ENCODE data around the gene PDK1. TPM values are rescaled to one million over a fixed set of nuclear protein-coding genes. Genes with fewer than 3 reads are reported as not detected.

The PDK1 gene
- total and polyA plus RNA-seq, 2 experiments from 2014 or later = 25.6 to 42.0 TPM

GRCh38 chr2:172510088-172510487 lies 45.8 kb upstream of the PDK1 start:
- no peaks in the 10 kb centered on the region for H3K4me1 ChIP-seq (ENCODE audit: insufficient read depth)
- no peak overlapping the region for H3K4me3 ChIP-seq
- H3K4me3 Mint-ChIP-seq = no peak overlapping the region
- H3K36me3 ChIP-seq (ENCODE audit: insufficient read depth) = peaks cover 12% of the 10 kb centered on the region
- no peaks in the 10 kb centered on the region for H4K20me1 ChIP-seq (replicated peaks; ENCODE audit: insufficient read depth)
- H3F3A ChIP-seq (replicated peaks; ENCODE audit: low read depth) = no peaks in the 10 kb centered on the region
- DNase-seq (ENCODE audit: low spot score) (no peak), ATAC-seq (no peak)
- no peak overlapping the region for H3K27ac Mint-ChIP-seq
- no peak overlapping the region for H2AFZ ChIP-seq
- no peaks in the 10 kb centered on the region for H3K27me3 ChIP-seq (ENCODE audit: insufficient read depth)
- peaks cover 42% of the 10 kb centered on the region for H3K9me3 Mint-ChIP-seq
- H3K36me3 Mint-ChIP-seq (ENCODE audit: low read depth) = peaks cover 63% of the 10 kb centered on the region
- H3K9me2 ChIP-seq (ENCODE audit: insufficient read depth) = no peaks in the 10 kb centered on the region
- peaks cover 10% of the 10 kb centered on the region for H3K27me3 Mint-ChIP-seq (ENCODE audit: insufficient read depth, low read depth, poor library complexity)
- no peak overlapping the region for H3K4me2 ChIP-seq
- no peaks in the 10 kb centered on the region for H3K79me2 ChIP-seq (replicated peaks; ENCODE audit: insufficient read depth)
- no peaks in the 10 kb centered on the region for H3K4me1 Mint-ChIP-seq
- H3K27ac ChIP-seq (ENCODE audit: low read depth) = no peak overlapping the region
- TF ChIP-seq ZNF114 (CRISPR knock-in tag; IDR thresholded peaks at IDR 0.05) = no peak
- no peak for TF ChIP-seq EZH2 (IDR thresholded peaks at IDR 0.05; ENCODE audit: low read depth, unreplicated experiment)
- no peak for TF ChIP-seq NANOG (IDR thresholded peaks at IDR 0.05; ENCODE audit: borderline replicate concordance)
- TF ChIP-seq, protein P1, sequence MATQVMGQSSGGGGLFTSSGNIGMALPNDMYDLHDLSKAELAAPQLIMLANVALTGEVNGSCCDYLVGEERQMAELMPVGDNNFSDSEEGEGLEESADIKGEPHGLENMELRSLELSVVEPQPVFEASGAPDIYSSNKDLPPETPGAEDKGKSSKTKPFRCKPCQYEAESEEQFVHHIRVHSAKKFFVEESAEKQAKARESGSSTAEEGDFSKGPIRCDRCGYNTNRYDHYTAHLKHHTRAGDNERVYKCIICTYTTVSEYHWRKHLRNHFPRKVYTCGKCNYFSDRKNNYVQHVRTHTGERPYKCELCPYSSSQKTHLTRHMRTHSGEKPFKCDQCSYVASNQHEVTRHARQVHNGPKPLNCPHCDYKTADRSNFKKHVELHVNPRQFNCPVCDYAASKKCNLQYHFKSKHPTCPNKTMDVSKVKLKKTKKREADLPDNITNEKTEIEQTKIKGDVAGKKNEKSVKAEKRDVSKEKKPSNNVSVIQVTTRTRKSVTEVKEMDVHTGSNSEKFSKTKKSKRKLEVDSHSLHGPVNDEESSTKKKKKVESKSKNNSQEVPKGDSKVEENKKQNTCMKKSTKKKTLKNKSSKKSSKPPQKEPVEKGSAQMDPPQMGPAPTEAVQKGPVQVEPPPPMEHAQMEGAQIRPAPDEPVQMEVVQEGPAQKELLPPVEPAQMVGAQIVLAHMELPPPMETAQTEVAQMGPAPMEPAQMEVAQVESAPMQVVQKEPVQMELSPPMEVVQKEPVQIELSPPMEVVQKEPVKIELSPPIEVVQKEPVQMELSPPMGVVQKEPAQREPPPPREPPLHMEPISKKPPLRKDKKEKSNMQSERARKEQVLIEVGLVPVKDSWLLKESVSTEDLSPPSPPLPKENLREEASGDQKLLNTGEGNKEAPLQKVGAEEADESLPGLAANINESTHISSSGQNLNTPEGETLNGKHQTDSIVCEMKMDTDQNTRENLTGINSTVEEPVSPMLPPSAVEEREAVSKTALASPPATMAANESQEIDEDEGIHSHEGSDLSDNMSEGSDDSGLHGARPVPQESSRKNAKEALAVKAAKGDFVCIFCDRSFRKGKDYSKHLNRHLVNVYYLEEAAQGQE (IDR thresholded peaks at IDR 0.05; ENCODE audit: unreplicated experiment) = no peak
- no peak for TF ChIP-seq ZNF331 (CRISPR knock-in tag; IDR thresholded peaks at IDR 0.05; ENCODE audit: low read depth)
- TF ChIP-seq EZH2phosphoT487 (IDR thresholded peaks at IDR 0.05; ENCODE audit: unreplicated experiment) = no peak
- no peak for TF ChIP-seq STAT1 (IDR thresholded peaks at IDR 0.05; ENCODE audit: unreplicated experiment)
- TF ChIP-seq CREB1 (CRISPR knock-in tag; IDR thresholded peaks at IDR 0.05; ENCODE audit: low read depth) = no peak
- no peak for TF ChIP-seq POLR2AphosphoS5 (IDR thresholded peaks at IDR 0.05; ENCODE audit: low read depth)
- TF ChIP-seq ZNF462 (CRISPR knock-in tag; IDR thresholded peaks at IDR 0.05) = no peak
- TF ChIP-seq ETS1 (IDR thresholded peaks at IDR 0.05) = no peak
- no peak for TF ChIP-seq JUNB (IDR thresholded peaks at IDR 0.05; ENCODE audit: unreplicated experiment)
- TF ChIP-seq CTCF (conservative IDR thresholded peaks at IDR 0.05; ENCODE audit: low read depth in 2 of 2) = no peak
